Measurements from ENCODE around the gene TPSB2.
"Not testable (repeated sequence)": the region's sequence is repeated elsewhere in the genome, so short reads cannot be mapped to it uniquely, and the experiment has no call there.

TPSB2 gene

DNA sequence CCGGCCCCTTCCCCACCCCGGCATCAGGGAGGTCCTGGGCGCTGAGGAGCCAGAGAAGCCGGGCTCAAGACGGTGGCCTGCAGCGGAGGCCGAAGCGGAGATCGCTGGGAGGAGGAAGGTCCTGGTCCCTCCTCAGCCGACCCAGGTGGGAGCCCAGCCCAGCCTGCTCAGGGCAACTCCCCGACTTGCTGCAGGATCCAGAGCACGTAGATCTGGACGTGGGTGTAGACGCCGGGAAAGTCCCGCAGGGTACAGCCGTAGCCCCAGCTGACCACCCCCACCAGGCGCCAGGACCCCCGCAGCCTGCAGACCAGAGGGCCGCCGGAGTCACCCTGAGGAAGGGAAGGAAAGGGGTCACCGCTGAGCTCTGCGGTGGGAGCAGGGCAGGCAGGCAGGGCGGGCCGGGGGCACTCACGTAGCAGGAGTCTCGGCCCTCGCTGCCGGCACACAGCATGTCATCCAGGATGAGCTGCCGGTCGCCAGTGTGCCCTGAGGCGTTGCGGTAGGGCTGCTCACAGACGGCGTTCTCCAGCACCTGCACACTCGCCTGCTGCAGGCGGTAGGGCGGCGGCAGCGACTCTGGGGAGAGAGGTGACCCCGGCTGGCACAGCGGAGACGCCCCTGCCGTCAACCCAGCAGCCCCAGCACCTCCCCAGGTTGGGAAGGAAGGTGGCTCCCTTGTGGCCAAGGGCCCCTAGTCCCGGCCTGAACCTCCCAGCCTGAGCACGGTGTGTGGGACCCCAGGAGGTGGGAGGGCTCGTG lies 31.3 kb upstream of the TPSB2 start:
- no peak for DNase-seq

DNA sequence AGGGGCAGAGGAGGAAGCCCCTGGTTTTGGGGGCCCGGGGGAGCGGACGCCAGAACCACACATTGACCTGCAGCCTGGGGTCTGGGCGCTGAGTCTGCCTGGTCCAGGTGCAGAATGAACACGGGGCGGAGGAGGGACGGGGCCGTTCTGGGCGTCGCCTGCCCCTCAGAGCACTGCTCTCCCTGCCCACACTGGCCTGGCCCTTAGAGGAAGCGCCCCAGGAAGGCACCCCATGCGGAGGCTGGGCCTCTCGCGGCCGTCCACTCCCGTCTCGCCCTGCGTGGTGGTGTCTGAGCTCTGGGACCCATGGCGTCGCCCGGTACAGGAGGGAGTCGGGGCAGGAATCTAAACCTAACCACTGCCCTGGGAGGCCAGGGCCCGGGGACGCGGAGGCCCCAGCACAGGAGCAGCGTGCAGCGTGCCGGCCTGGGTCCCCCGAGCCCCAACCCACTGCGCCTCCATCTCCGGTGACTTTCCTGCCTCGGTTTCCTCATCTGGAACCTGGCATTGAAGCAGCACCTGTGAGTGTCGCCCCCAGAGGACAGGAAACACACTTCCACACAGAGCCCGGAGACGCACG lies 30.2 kb upstream of the TPSB2 start:
- no peak for DNase-seq

DNA sequence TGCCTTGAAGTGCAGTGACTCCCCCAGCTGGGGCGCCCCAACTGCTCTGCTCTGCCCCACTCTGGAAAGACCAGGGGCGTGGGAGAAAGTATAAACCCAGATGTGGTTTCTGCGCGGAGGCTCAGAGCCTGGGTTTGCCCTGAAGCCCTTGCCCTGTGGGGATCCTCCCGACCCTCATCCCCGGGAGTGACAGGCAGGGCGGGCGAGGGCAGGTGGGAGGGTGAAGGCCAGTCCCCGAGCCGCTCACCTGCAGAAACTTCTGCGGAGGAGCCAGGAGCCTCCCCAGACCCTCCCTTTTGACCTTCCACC lies 29.7 kb upstream of the TPSB2 start:
- DNase-seq = no peak

DNA sequence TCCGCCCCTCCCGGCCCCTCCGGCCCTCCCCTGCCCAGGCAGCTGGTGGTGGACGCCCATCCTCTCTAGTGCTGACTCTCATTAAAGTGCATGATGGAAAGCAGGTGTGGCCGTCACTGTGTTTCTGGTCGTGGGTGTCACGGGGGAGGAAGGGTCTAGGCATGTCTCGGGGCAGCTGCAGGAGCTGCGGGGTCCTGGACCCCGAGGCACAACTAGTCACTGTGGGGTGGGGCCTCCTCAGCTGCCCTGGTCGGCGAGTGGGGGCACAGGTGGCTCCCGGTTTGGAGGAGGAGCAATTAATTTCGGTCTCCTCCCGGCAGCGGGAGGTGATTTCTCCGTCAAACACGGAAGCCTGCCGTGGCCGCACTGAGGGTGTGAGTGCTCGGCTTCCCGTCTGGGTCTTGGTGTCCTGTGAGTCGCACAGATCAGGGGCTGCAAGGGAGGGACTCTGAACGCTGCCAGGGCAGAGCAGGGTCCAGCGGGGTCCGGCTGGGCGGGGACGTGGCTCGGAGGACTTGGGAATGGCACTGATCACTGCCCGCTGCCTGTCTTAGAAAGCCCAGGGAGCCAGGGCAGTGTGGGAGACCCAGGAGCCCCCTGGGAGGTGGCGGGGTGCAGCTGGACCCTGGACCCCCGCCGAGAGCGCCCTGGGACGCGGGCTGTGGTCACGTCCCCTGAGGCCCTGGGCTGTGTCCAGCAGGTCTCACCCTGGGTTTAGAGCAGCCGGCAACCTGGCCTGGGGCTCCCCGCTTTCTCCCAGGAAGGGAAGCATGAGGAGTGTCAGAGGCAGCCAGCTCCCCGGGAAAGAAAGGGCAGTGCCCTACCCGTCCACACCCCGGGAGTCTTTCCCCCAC lies 29.1 kb upstream of the TPSB2 start:
- DNase-seq = no peak

DNA sequence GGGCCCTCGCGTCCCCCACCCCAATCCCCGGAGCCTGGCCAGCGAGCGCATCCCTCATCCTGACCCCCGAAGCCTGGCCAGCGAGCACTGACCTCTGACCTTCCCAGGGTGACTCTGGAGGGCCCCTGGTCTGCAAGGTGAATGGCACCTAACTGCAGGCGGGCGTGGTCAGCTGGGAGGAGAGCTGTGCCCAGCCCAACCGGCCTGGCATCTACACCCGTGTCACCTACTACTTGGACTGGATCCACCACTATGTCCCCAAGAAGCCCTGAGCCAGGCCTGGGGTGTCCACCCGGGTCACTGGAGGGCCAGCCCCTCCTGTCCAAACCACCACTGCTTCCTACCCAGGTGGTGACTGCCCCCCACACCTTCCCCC lies 28.2 kb upstream of the TPSB2 start:
- DNase-seq = no peak

DNA sequence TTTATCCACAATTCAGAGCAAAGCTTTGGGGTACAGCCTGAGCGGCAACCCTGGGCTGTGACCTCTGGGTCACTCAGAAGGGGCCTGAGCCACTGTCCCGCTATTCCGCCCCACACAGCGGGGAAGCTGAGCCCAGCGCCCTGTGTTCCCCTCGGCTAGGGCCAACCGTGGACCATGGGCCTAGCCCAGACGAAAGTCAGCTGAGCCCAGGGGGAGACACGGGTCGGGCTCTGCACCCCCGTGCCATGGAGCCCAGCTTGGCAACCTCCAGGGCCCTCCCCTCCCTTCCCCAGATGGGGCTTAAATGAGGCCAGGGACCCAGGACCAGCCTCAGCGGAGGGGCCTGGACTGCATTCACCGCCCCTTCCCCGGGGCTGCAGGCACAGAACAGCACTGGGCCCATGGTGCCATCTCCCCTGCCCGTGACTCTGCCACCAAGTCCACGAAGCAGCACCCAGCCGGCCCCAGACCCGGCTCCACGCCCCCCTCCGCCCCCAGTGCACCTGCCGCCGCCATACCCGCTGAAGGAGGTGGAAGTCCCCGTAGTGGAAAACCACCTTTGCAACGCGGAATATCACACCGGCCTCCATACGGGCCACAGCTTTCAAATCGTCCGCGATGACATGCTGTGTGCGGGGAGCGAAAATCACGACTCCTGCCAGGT lies 27.7 kb upstream of the TPSB2 start:
- no peak for DNase-seq

DNA sequence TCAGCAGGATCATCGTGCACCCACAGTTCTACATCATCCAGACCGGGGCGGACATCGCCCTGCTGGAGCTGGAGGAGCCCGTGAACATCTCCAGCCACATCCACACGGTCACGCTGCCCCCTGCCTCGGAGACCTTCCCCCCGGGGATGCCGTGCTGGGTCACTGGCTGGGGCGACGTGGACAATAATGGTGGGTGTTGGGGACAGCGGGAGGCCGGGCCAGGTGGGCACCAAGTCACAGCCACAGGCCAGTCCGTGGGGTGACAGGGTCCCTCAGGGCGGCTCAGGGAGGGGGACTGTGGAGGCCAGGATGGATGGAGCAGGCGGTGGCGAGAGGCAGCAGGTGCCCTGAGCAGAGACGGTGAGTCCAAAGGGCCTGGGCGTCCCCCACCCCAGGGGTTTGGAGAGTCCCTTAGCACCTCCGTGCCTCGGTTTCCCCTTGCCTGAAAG lies 26.9 kb upstream of the TPSB2 start:
- DNase-seq = no peak

DNA sequence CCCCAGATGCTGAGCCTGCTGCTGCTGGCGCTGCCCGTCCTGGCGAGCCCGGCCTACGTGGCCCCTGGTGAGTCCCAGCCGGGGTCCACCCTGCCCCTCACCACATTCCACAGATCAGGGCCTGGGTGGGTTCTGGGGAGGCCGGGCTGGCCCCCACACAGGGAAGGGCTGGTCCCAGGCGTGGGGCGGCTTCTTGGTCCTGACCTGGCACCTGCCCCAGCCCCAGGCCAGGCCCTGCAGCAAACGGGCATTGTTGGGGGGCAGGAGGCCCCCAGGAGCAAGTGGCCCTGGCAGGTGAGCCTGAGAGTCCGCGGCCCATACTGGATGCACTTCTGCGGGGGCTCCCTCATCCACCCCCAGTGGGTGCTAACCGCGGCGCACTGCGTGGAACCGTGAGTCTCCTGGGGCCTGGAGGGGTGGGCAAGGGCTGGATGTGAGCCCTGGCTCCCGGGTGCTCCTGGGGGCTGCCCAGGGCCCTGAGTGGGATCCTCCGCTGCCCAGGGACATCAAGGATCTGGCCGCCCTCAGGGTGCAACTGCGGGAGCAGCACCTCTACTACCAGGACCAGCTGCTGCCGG lies 26.4 kb upstream of the TPSB2 start:
- DNase-seq = not testable (repeated sequence)

DNA sequence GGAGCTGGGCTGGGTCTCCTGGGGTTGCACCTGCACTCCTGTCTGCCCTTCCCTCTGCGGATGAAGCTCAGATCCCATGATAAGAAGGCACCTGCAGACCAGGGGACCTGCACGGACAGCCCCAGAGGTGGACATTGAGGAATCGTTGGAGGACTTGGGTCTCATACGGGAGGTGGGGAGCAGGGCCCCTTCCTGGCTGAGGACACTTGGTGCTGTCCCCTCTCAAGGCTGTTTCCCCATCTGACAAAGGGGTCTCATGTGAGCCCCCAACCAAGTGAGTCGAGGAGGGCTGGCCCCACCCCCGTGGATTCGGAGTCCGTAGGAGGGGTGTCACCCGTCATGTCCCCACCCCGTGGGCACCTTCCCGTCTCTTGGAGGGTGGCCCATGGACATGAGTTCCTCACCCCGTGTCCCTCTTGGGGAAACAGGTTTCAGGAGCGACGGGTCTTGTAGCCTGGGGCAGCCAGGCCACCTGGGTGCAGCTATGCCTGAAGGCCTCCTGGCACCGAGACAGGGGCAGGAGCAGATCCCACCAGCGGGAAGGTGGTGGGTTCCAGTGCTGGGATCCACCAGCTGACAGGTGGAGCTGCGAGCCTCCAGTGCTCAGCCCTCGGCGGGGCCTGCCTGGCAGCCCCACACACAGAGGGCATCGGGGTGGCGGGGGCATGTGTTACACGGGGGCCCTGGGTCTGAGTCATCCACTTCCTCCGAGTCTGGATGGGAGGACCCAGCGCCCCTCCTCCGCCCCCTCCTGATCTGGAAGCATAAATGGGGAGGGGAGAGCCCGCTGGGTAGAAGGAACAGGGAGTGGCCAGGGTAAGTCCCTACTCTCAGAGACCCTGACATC lies 25.5 kb upstream of the TPSB2 start, which contains the start of gene TPSD1:
TPSD1 (plus strand) TSS at position 794 of the 847 bp plus-strand sequence. CDS start 212 bp downstream, outside the sequence.
- not testable (repeated sequence) for DNase-seq

DNA sequence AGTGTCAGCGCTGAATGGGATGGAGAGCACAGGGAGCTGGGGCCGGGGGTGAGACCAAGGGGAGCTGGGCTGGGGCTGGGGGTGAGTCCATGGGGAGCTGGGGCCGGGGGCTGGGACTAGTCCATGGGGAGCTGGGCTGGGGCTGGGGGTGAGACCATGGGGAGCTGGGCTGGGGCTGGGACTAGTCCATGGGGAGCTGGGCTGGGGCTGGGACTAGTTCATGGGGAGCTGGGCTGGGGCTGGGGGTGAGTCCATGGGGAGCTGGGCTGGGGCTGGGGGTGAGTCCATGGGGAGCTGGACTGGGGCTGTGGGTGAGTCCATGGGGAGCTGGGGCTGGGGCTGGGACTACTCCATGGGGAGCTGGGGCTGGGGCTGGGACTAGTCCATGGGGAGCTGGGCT lies 24.8 kb upstream of the TPSB2 start:
- not testable (repeated sequence) for DNase-seq

DNA sequence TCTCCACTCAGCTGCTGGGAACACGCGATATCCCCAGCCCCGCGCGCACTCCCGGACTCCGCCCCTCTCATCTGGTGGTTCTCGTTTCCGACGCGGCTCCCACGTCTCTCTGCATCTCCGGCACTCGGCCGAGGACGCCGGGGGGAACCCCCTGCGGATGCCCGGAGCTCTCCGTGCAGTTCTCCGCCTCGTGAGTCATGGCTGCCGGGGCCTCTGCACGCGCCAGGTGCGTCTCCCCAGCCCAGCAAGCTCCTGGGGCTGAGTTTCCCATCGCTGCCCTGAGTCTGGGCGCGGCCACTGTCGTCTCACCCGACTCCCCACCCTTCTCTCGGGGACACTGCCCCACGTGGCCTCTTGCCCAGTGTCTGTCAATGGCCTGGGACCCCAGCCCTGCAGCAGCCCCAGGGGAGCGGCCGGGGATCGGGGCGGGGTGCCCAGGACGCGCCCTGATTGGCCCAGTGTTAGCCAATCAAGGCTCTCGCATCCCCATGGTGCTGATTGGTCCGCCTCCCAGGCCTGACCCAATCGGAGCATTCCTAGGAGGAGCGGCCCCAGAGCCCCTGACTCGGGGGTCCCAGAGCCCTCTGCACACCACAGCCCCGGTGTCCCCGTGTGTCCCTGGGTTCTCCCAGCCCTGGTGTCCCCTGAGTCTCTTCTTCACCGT lies 23.8 kb upstream of the TPSB2 start:
- not testable (repeated sequence) for DNase-seq

DNA sequence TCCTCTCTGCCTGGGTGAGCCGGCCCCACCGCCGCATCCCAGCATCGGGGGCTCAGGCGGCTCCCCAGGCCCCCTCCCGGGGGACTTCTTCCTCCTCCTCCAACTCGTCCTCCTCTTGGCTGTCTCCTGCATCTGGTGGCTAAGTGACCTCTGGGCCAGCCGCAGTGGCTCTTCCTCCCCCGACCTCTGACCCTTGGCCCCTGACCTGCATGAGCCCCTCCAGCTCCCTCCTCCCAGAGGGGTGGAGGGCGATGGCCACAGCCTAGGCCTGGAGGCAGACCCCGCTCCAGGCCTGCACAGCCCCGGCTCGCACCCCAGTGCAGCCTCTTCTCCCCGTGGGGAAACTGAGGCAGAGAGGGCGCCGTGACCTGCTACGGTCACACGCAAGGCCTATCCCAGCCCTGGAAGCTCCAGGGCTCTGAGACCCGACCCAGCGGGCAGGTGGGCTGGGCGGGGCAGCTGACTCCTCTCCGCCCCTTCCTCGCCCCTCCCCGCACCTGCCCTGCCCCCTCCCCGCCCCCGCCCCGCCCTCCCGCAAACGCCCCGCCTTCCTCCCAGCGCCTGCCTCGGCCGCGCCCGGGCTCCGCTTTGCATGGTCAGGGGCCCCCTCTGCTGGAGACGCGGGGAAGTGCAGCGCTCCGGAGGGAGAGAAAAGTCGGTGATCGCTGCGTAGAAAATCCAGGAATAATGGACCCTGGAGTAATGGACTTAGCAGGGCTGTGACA lies 19.2 kb upstream of the TPSB2 start:
- not testable (repeated sequence) for DNase-seq

DNA sequence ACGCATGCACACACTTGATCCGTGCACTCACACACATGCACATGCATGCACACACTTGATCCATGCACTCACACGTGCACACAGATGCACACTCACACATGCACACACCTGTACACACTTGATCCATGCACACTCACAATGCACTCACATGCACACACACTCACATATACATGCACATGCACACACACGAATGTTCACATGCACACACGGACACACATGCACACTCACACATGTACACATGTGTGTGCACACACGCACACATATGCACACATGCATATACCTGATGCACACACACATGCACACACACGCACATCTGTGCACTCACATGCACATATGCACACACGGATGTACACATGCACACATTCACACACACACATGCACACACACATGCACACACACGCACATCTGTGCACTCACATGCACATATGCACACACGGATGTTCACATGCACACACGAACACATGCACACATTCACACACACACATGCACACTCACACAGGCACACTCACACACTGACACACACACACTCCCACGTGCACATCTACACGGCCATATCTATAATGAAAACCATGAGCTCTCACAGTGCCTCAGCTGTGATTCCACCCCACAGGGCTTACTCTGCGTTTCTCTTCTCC lies 18.0 kb upstream of the TPSB2 start:
- DNase-seq = not testable (repeated sequence)

DNA sequence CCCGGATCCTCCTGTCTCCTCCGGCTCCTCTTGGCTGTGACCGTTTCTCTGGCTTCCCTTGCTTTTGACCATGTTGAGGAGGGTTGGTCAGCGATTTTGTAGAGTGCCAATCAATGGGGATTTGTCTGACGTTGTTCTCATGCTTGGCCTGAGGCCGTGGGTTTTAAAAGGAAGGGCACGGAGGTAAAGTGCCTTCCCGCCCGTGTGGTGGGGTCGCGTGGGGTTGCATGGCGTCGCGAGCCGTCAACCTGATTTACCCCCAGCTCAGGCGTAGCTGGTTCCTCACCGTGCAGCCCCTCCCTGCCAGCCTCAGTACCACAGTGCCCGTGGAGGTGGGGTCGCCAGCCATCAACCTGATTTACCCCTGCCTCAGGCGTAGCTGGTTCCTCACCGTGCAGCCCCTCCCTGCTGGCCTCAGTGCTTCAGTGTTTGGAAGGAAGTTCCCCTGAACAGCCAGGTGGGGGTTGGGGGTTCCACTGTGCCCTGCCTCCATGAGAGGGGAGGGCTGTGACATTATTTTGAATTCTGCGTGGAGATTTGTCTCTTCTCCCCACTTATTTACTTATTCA lies 15.6 kb upstream of the TPSB2 start:
- no peak for DNase-seq

DNA sequence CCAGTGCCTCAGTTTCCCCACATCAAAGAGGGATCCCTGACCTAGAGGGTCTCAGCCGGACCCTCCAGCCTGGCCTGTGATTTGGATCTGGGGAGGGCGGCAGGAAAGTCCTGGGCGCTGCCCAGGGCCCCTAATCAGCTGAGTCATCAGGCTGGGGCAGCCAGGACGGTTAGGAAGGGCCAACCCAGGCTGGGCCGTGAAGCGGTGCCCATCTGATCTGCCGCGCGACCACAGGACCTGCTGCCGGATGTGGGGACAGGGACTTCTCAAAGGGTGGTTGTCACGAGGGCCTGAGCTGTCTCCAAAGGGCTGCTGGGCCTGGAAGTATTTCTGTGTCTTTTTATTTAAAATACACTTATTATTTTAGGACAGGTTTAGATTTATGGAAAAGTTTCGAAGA lies 14.9 kb upstream of the TPSB2 start:
- no peak for DNase-seq

DNA sequence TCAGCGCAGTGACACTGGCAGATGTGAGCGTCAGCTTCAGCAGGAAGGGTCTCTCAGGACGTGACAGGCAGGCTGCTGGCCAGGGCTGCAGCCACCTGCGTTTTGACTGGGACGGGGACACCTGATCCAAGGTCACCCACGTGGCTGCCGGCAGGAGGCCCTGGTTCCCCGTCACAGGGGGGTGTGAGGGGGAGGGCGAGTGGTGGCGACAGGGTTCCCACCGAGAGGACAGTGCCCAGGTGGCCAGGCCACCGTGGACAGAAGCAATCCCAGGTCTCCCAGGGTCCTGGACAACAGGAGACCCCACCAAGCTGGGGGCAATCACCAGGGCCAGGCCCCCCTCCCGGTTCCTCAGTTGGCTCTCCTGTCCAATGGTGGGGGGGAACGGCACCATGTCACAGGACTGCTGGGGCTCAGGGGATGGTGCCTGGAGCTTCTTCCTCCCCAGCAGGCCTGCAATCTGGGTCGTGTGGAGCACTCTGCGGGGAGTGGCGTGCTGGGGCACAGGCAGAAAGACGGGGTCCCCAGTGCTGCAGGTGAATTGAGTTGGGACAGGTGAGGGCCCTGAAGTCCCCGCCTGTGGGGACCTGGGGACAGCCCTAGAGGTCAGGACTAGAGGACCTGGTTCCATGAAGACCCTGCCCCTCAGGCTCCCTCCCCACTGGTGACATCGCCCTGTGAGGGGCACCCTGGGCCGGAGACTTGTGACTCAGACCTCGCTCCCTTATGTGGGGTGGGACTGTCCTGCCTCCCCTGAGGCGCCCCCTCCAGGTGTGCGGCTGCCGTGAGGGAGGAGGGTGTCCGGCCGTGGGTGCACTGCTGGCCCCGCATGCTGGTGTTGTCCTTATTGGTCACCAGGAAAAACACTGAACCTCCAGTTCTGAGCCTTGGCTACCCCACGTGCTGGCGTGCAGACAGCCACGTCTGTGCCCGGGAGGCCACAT lies 14.2 kb upstream of the TPSB2 start:
- DNase-seq = not testable (repeated sequence)

DNA sequence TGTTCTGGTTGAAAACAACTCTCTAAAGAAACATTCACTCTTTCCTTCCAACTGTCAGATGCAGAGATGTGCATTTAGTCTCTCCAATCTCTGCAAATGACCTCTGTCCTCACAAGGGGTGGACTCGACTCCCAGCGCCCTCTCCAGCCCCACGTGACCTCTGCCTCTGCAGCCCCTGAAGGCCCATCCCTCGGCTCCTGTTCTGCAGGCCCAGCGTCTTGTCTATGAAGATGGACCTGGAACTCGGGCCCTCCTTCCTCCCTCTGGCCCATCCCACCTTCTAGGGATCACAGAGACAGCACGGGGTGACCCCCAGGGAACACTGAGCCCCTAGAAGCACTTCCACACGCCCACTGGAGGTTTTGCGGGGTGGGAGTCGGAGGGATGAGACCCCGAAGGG lies 13.4 kb upstream of the TPSB2 start:
- not testable (repeated sequence) for DNase-seq

DNA sequence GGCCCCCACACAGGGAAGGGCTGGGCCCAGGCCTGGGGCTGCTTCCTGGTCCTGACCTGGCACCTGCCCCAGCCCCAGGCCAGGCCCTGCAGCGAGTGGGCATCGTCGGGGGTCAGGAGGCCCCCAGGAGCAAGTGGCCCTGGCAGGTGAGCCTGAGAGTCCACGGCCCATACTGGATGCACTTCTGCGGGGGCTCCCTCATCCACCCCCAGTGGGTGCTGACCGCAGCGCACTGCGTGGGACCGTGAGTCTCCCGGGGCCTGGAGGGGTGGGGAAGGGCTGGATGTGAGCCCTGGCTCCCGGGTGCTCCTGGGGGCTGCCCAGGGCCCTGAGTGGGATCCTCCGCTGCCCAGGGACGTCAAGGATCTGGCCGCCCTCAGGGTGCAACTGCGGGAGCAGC lies 11.1 kb upstream of the TPSB2 start:
- DNase-seq = not testable (repeated sequence)

DNA sequence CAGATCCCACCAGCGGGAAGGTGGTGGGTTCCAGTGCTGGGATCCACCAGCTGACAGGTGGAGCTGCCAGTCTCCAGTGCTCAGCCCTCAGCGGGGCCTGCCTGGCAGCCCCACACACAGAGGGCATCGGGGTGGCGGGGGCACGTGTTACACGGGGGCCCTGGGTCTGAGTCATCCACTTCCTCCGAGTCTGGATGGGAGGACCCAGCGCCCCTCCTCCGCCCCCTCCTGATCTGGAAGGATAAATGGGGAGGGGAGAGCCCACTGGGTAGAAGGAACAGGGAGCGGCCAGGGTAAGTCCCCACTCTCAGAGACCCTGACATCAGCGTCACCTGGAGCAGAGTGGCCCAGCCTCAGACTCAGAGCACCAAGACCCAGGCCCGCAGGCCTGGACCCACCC lies 10.5 kb upstream of the TPSB2 start, which contains the start of gene TPSAB1:
TPSAB1 (plus strand) TSS at position 270 of the 400 bp plus-strand sequence. CDS start 234 bp downstream, outside the sequence.
- not testable (repeated sequence) for DNase-seq

All from stimulated activated CD4-positive, alpha-beta T cell treated with anti-CD3 and anti-CD28 coated beads, Interleukin-1b, Interleukin-23, amount 100 ng/mL, for 48 hours (primary cell).